B cell (primary cell): ENCODE data around the gene CAPN12. TPM values are rescaled to one million over a fixed set of nuclear protein-coding genes. Genes with fewer than 3 reads are reported as not detected.

ENCODE experiments used
- ATAC-seq: fragments of 200-7000 bp; cut with Tn5 transposase; one replicate; pipeline ENCODE4 v1.10.0; 2021; ENCODE audit warnings: low read depth, mild to moderate bottlenecking, moderate number of reproducible peaks, moderate library complexity
- CTCF ChIA-PET: fragments of 350-600 bp; sonication (Branson Sonifier 250); formaldehyde crosslinking; loops from one replicate; lab custom pipeline; 2021; ENCODE audit warnings: antibody characterized with exemption, inconsistent platforms; lab: Charles Lee
- POLR2A ChIA-PET: fragments of 350-600 bp; sonication (Branson Sonifier 250); formaldehyde crosslinking; loops from one replicate; lab custom pipeline; 2021; ENCODE audit warnings: antibody characterized with exemption; lab: Charles Lee
- DNase-seq: peaks from one replicate; pipeline ENCODE4 v3.0.0; 2013
- H2AFZ ChIP-seq: 2 replicates; pipeline ENCODE4 v1.6.1; 2012; ENCODE audit warnings: mild to moderate bottlenecking, low read depth, low read length; ENCODE audit not compliant: insufficient read depth, poor library complexity, severe bottlenecking
- H3K27ac ChIP-seq, 2 donors: 1 replicate in 1 of 2; 2 replicates in 1 of 2; pipeline ENCODE4 v1.5.1; 2012 to 2013; ENCODE audit warnings: low read length in 2 of 2, mild to moderate bottlenecking in 2 of 2, moderate library complexity in 1 of 2
- H3K27me3 ChIP-seq, 4 experiments: fragments of 200-600 bp in 1 of 4; sonication (generic) in 1 of 4; replicated peaks in 1 of 4; 1 replicate in 2 of 4; 2 replicates in 2 of 4; pipeline versions ENCODE4 v1.6.1 to v1.7.0; 2013 to 2016; ENCODE audit warnings: low read length in 3 of 4, mild to moderate bottlenecking in 2 of 4, mixed read lengths in 1 of 4, moderate library complexity in 1 of 4; ENCODE audit not compliant: insufficient read depth in 4 of 4, control insufficient read depth in 3 of 4; ENCODE audit errors: control extremely low read depth in 1 of 4
- H3K36me3 ChIP-seq, 2 experiments: replicated peaks in 1 of 2; 1 replicate in 1 of 2; 2 replicates in 1 of 2; pipeline versions ENCODE4 v1.6.1 to v1.7.1; 2013; ENCODE audit warnings: low read length in 1 of 2; ENCODE audit not compliant: insufficient read depth in 2 of 2, control insufficient read depth in 1 of 2; ENCODE audit errors: control extremely low read depth in 1 of 2, extremely low read depth in 1 of 2
- H3K4me1 ChIP-seq, 2 donors: fragments of 200-600 bp in 1 of 2; sonication (generic) in 1 of 2; 1 replicate in 1 of 2; 2 replicates in 1 of 2; pipeline versions ENCODE4 v1.5.1 to v1.6.1; 2013 to 2017; ENCODE audit warnings: low read length in 2 of 2; ENCODE audit not compliant: control insufficient read depth in 2 of 2, insufficient read depth in 2 of 2
- H3K4me2 ChIP-seq: replicated peaks from 2 replicates; pipeline ENCODE3; 2012; ENCODE audit warnings: mild to moderate bottlenecking, low read depth, low read length; ENCODE audit not compliant: poor library complexity, severe bottlenecking
- H3K4me3 ChIP-seq, 5 experiments: fragments of 200-600 bp in 1 of 5; sonication (generic) in 1 of 5; 1 replicate in 3 of 5; 2 replicates in 2 of 5; pipeline versions ENCODE4 v1.5.1 to v1.7.0; 2011 to 2016; ENCODE audit warnings: low read length in 4 of 5, mild to moderate bottlenecking in 4 of 5, low read depth in 2 of 5, control low read depth in 1 of 5, moderate library complexity in 1 of 5; ENCODE audit not compliant: insufficient read depth in 1 of 5; ENCODE audit errors: control extremely low read depth in 1 of 5, extremely low read depth in 1 of 5
- H3K79me2 ChIP-seq: fragments of 200-600 bp; sonication (generic); one replicate; pipeline ENCODE4 v1.6.0; 2016; ENCODE audit warnings: low read length; ENCODE audit not compliant: control insufficient read depth, insufficient read depth
- H3K9ac ChIP-seq: fragments of 200-600 bp; sonication (generic); 2 replicates; pipeline ENCODE4 v1.6.1; 2017; ENCODE audit warnings: mild to moderate bottlenecking, low read length, moderate library complexity
- H3K9me3 ChIP-seq, 3 donors: one replicate each; pipeline versions ENCODE4 v1.6.1 to v1.7.1; 2013; ENCODE audit warnings: low read length in 2 of 3; ENCODE audit not compliant: control insufficient read depth in 2 of 3, insufficient read depth in 1 of 3; ENCODE audit errors: control extremely low read depth in 1 of 3
- H4K20me1 ChIP-seq: 2 replicates; pipeline ENCODE4 v1.6.0; 2012; ENCODE audit warnings: mild to moderate bottlenecking, low read length; ENCODE audit not compliant: insufficient read depth, control insufficient read depth, poor library complexity, severe bottlenecking
- H3K27ac Mint-ChIP-seq: one replicate; pipeline ENCODE4 v1.8.0; 2021; ENCODE audit warnings: mixed read lengths
- H3K27me3 Mint-ChIP-seq: one replicate; pipeline ENCODE4 v1.8.0; 2021; ENCODE audit warnings: mixed read lengths
- H3K4me1 Mint-ChIP-seq: one replicate; pipeline ENCODE4 v1.8.0; 2021; ENCODE audit warnings: mixed read lengths
- H3K4me3 Mint-ChIP-seq: one replicate; pipeline ENCODE4 v1.8.0; 2021; ENCODE audit warnings: mixed read lengths
- H3K9me3 Mint-ChIP-seq: one replicate; pipeline ENCODE4 v1.8.0; 2022; ENCODE audit warnings: mixed read lengths; ENCODE audit not compliant: insufficient read depth
- CTCF ChIP-seq: fragments of 200-600 bp; IDR thresholded peaks from one replicate; pipeline ENCODE4 v1.8.0; 2022; ENCODE audit warnings: antibody characterized with exemption, mild to moderate bottlenecking
- EZH2 ChIP-seq: IDR thresholded peaks from 2 replicates; pipeline ENCODE4 v1.6.1; 2012; ENCODE audit warnings: borderline replicate concordance, low read depth, mild to moderate bottlenecking, moderate library complexity, low read length; ENCODE audit not compliant: insufficient read depth, poor library complexity, severe bottlenecking
- WGBS: methylation state at CpG from one replicate; pipeline ENCODE4 v1.1.5; 2013; ENCODE audit warnings: missing lambda C conversion rate; ENCODE audit not compliant: insufficient coverage; 5-methylcytosine and 5-hydroxymethylcytosine counted together
- intact Hi-C: fragments of 100-400 bp; cut with micrococcal nuclease; formaldehyde crosslinking; loops from one replicate; pipeline ENCODE4 v1.10.0; 2022
- polyA plus RNA-seq: library from polyadenylated mRNA; depleted of rRNA; stranded (reverse); fragments of >200 nt; gene quantifications from 2 replicates; pipeline ENCODE4 v1.2.3, GENCODE V29; 2012
- total RNA-seq, 2 donors: library from RNA; stranded (reverse); fragments of 120-200 nt in 1 of 2; gene quantifications; 1 replicate in 1 of 2; 2 replicates in 1 of 2; pipeline versions ENCODE4 v1.2.3 to v1.2.4, GENCODE V29; 2013 to 2022

The CAPN12 gene
- total and polyA plus RNA-seq, 2 donors (not counting 1 experiment from before 2014, with no cell fraction given), result 28.6 to 104 TPM

- DNase-seq, result no peak
- Mint-ChIP-seq H3K27me3 (no peaks in the 10 kb centered on the region), H3K27ac (no peak overlapping the region), H3K4me3 (no peak overlapping the region), H3K9me3 (no peaks in the 10 kb centered on the region), H3K4me1 (peaks cover 51% of the 10 kb centered on the region)
- WGBS, result 100% methylated on average over 3 of the region's 6 CpGs
- no peak overlapping the region for H3K9ac ChIP-seq
- intact Hi-C loops, result no loop called here
- CTCF ChIA-PET, result no interaction called here
- peaks cover 77% of the 10 kb centered on the region for H3K79me2 ChIP-seq
- no peaks in the 10 kb centered on the region for H3K9me3 ChIP-seq
- H3K4me3 ChIP-seq, result no peak overlapping the region
- no peaks in the 10 kb centered on the region for H3K27me3 ChIP-seq
- H3K27ac ChIP-seq, result no peak overlapping the region
- peaks cover 75% of the 10 kb centered on the region for H4K20me1 ChIP-seq
- peaks cover 0 to 32% of the 10 kb centered on the region in 2 experiments for H3K36me3 ChIP-seq
- H2AFZ ChIP-seq, result no peak overlapping the region
- H3K4me2 ChIP-seq, result no peak overlapping the region
- TF ChIP-seq CTCF (no peak), EZH2 (no peak)
- H3K4me1 ChIP-seq, result peaks cover 35 to 51% of the 10 kb centered on the region in 2 donors
- no peak for ATAC-seq
- POLR2A ChIA-PET, result no interaction called here
Measured at GRCh38 chr19:38697197-38697596, 47.1 kb downstream of the CAPN12 start.

GRCh38 chr19:38696729-38697055 lies 47.6 kb downstream of the CAPN12 start:
- WGBS, result 98% methylated on average over 6 of the region's 6 CpGs
- peaks cover 57% of the 10 kb centered on the region for H3K4me1 Mint-ChIP-seq
- H3K4me2 ChIP-seq, result no peak overlapping the region
- H3K27me3 ChIP-seq, result no peaks in the 10 kb centered on the region
- DNase-seq, result no peak
- H3K9ac ChIP-seq, result no peak overlapping the region
- no peak overlapping the region for H2AFZ ChIP-seq
- peaks cover 0 to 27% of the 10 kb centered on the region in 2 experiments for H3K36me3 ChIP-seq
- no peaks in the 10 kb centered on the region for H3K9me3 Mint-ChIP-seq
- peaks cover 35 to 56% of the 10 kb centered on the region in 2 donors for H3K4me1 ChIP-seq
- no peak for TF ChIP-seq EZH2
- TF ChIP-seq CTCF, result no peak
- no peak overlapping the region for H3K4me3 Mint-ChIP-seq
- H3K27ac ChIP-seq, result no peak overlapping the region
- no peak overlapping the region for H3K27ac Mint-ChIP-seq
- no peak overlapping the region for H3K4me3 ChIP-seq
- intact Hi-C loops, result no loop called here
- peaks cover 82% of the 10 kb centered on the region for H3K79me2 ChIP-seq
- CTCF ChIA-PET, result no interaction called here
- H4K20me1 ChIP-seq, result peaks cover 75% of the 10 kb centered on the region
- H3K27me3 Mint-ChIP-seq, result no peaks in the 10 kb centered on the region
- POLR2A ChIA-PET, result no interaction called here
- ATAC-seq, result no peak
- no peaks in the 10 kb centered on the region for H3K9me3 ChIP-seq
